ENCODE measurements around the gene PDE6G. TPM values are rescaled to one million over a fixed set of nuclear protein-coding genes. Genes with fewer than 3 reads are reported as not detected.
A peak's percentile ranks its signal among the peaks of the same experiment; 100 is the strongest.

The PDE6G gene
- total and polyA plus RNA-seq, 2 of the 13 experiments (the other 11 are each of a cell fraction or from before 2014, with no cell fraction given): 1.4 to 6.7 TPM

- POLR2A ChIA-PET: interaction anchor here (1.1 to 1.8 kb wide), 3 partner anchors 8 to 52 kb away, joined by 3 to 5 read pairs (median 4); partner anchors contain the start of genes MRPL12, NPLOC4 and TSPAN10
- Histone ChIP-seq H3K27ac (ENCODE audit: extremely low read length, insufficient read depth, low read length) (no peak overlapping the region), H3K79me2 (ENCODE audit: insufficient read depth, low read length) (no peaks in the 10 kb centered on the region), H3K4me3 (replicated peaks in 1 of 3; ENCODE audit: insufficient read depth in 1 of 3, low read depth in 2 of 3, low read length in 3 of 3) (peak overlapping the region in 1 of 3 experiments; percentile 27; a peak in 1 of 6 replicates), H3K36me3 (replicated peaks in 1 of 2; ENCODE audit: control insufficient read depth in 1 of 2, insufficient read depth in 2 of 2, low read length in 2 of 2) (no peaks in the 10 kb centered on the region), H3K9me3 (ENCODE audit: low read length) (peaks cover 6% of the 10 kb centered on the region; the same call in 1 of the 2 replicates), H4K20me1 (ENCODE audit: insufficient read depth, low read length) (no peaks in the 10 kb centered on the region), H3K4me1 (ENCODE audit: insufficient read depth, low read length) (peaks cover 43% of the 10 kb centered on the region), H3K4me2 (ENCODE audit: low read depth, low read length) (peak overlapping the region; percentile 41), H2AFZ (ENCODE audit: low read length) (no peak overlapping the region), H3K9ac (ENCODE audit: insufficient read depth, low read depth, low read length) (peak overlapping the region; percentile 30; the same call in 1 of the 2 replicates), H3K27me3 (ENCODE audit: control insufficient read depth in 1 of 2, insufficient read depth in 2 of 2, low read length in 2 of 2) (peaks cover 0 to 10% of the 10 kb centered on the region in 2 experiments; a peak in 3 of 5 replicates)
- peak; percentile 3; the same call in 1 of the 3 replicates for ATAC-seq
- CTCF ChIA-PET (ENCODE audit: low intra/inter-chr PET ratio, low total read pairs): no interaction called here
- FAIRE-seq: no peak
- intact Hi-C loops (cut with micrococcal nuclease; ENCODE audit: unreplicated experiment) (no loop called here), in situ Hi-C loops (cut with HindIII; ENCODE audit: extremely low pct_ligation_motif_present, low pct_unique_long_range_greater_than_20kb) (no loop called here)
- TF ChIP-seq ZNF687 (CRISPR knock-in tag; IDR thresholded peaks at IDR 0.05) (peak; percentile 58; the same call in 1 of the 2 replicates), MAX (IDR thresholded peaks at IDR 0.05) (peak; percentile 68; the same call in 1 of the 2 replicates), ZNF646 (CRISPR knock-in tag; IDR thresholded peaks at IDR 0.05) (no peak), ZNF205 (CRISPR knock-in tag; IDR thresholded peaks at IDR 0.05) (no peak), RFXAP (CRISPR knock-in tag; IDR thresholded peaks at IDR 0.05; ENCODE audit: borderline replicate concordance) (no peak), SALL1 (CRISPR knock-in tag; IDR thresholded peaks at IDR 0.05) (peak; percentile 31; the same call in 1 of the 2 replicates), ZFX (CRISPR knock-in tag; IDR thresholded peaks at IDR 0.05; ENCODE audit: low read depth) (0 out of 2 replicates have a peak, but pooled peaks have one; percentile 21), JUN (CRISPR knock-in tag; IDR thresholded peaks at IDR 0.05) (0 out of 2 replicates have a peak, but pooled peaks have one; percentile 15), ARNT2 (CRISPR knock-in tag; IDR thresholded peaks at IDR 0.05; ENCODE audit: low read depth) (0 out of 2 replicates have a peak, but pooled peaks have one; percentile 19), ZNF225 (CRISPR knock-in tag; IDR thresholded peaks at IDR 0.05) (0 out of 2 replicates have a peak, but pooled peaks have one; percentile 12), CHCHD3 (CRISPR knock-in tag; IDR thresholded peaks at IDR 0.05) (0 out of 2 replicates have a peak, but pooled peaks have one; percentile 48)
- BruUV-seq (replicated peaks): no TSS peak
- 0% methylated on average over 2 of the region's 9 CpGs for WGBS (ENCODE audit: low lambda C conversion rate)
- DNase-seq (ENCODE audit: low spot score): no peak
Measured at GRCh38 chr17:81650951-81651350, 5.4 kb downstream of the PDE6G start.
